ENCODE data around the gene GDF2. TPM values are rescaled to one million over a fixed set of nuclear protein-coding genes. Genes with fewer than 3 reads are reported as not detected.

Gene GDF2
- total and polyA plus RNA-seq, 10 of the 15 experiments (the other 5 are each of a cell fraction or from before 2014, with no cell fraction given): not detected

- Histone ChIP-seq H3K4me3 (no peak overlapping the region), H3K27me3 (replicated peaks in 1 of 2; ENCODE audit: control insufficient read depth in 2 of 2, insufficient read depth in 2 of 2, low read length in 1 of 2) (no peaks in the 10 kb centered on the region; a peak in 1 of 4 replicates), H3K9me3 (replicated peaks; ENCODE audit: control insufficient read depth, insufficient read depth, low read length) (no peaks in the 10 kb centered on the region), H3K27ac (ENCODE audit: control insufficient read depth, insufficient read depth) (no peak overlapping the region), H3K36me3 (ENCODE audit: control insufficient read depth in 2 of 2, insufficient read depth in 2 of 2, low read length in 1 of 2) (no peaks in the 10 kb centered on the region), H3K9ac (ENCODE audit: control insufficient read depth, insufficient read depth, low read length) (no peak overlapping the region), H2AFZ (ENCODE audit: control insufficient read depth, low read depth, low read length) (no peak overlapping the region), H3K4me2 (ENCODE audit: control insufficient read depth, insufficient read depth) (no peak overlapping the region), H3K79me2 (ENCODE audit: control insufficient read depth, insufficient read depth, low read length) (no peaks in the 10 kb centered on the region), H3K4me1 (ENCODE audit: control insufficient read depth, insufficient read depth, low read length) (no peaks in the 10 kb centered on the region), H4K20me1 (ENCODE audit: control insufficient read depth, insufficient read depth) (no peaks in the 10 kb centered on the region; the same call in 1 of the 2 replicates)
- SMC1A ChIA-PET (ENCODE audit: uncharacterized antibody, unreplicated experiment): no interaction called here
- in situ Hi-C loops (cut with MboI): no loop called here
- intact Hi-C loops (cut with micrococcal nuclease; ENCODE audit: unreplicated experiment): no loop called here
- BruUV-seq (replicated peaks): no TSS peak
- WGBS (ENCODE audit: insufficient coverage, insufficient replicate concordance, low lambda C conversion rate, missing lambda C conversion rate): 51% methylated on average over 29 of the region's 30 CpGs
- POLR2A ChIA-PET: no interaction called here
- CTCF ChIA-PET: no interaction called here
- DNase-seq (ENCODE audit: low read depth, low spot score) (no peak), FAIRE-seq (no peak), ATAC-seq (no peak)
- RAD21 ChIA-PET (ENCODE audit: unreplicated experiment): no interaction called here
- TF ChIP-seq ZNF384 (IDR thresholded peaks at IDR 0.05; ENCODE audit: borderline replicate concordance, low read depth, low read length): no peak
- TF ChIP-seq FOXK2 (IDR thresholded peaks at IDR 0.05): no peak
- TF ChIP-seq KLF5 (IDR thresholded peaks at IDR 0.05; ENCODE audit: partially characterized antibody): no peak
- no peak for TF ChIP-seq SPI1 (IDR thresholded peaks at IDR 0.05; ENCODE audit: borderline replicate concordance, insufficient read depth, low read depth, low read length)
- no peak for TF ChIP-seq MEF2A (IDR thresholded peaks at IDR 0.05; ENCODE audit: insufficient read depth, low read depth, low read length)
- TF ChIP-seq ATF7 (IDR thresholded peaks at IDR 0.05; ENCODE audit: low read depth): no peak
- TF ChIP-seq, protein P1, sequence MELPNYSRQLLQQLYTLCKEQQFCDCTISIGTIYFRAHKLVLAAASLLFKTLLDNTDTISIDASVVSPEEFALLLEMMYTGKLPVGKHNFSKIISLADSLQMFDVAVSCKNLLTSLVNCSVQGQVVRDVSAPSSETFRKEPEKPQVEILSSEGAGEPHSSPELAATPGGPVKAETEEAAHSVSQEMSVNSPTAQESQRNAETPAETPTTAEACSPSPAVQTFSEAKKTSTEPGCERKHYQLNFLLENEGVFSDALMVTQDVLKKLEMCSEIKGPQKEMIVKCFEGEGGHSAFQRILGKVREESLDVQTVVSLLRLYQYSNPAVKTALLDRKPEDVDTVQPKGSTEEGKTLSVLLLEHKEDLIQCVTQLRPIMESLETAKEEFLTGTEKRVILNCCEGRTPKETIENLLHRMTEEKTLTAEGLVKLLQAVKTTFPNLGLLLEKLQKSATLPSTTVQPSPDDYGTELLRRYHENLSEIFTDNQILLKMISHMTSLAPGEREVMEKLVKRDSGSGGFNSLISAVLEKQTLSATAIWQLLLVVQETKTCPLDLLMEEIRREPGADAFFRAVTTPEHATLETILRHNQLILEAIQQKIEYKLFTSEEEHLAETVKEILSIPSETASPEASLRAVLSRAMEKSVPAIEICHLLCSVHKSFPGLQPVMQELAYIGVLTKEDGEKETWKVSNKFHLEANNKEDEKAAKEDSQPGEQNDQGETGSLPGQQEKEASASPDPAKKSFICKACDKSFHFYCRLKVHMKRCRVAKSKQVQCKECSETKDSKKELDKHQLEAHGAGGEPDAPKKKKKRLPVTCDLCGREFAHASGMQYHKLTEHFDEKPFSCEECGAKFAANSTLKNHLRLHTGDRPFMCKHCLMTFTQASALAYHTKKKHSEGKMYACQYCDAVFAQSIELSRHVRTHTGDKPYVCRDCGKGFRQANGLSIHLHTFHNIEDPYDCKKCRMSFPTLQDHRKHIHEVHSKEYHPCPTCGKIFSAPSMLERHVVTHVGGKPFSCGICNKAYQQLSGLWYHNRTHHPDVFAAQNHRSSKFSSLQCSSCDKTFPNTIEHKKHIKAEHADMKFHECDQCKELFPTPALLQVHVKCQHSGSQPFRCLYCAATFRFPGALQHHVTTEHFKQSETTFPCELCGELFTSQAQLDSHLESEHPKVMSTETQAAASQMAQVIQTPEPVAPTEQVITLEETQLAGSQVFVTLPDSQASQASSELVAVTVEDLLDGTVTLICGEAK (IDR thresholded peaks at IDR 0.05; ENCODE audit: borderline replicate concordance): no peak
- TF ChIP-seq, protein P2, sequence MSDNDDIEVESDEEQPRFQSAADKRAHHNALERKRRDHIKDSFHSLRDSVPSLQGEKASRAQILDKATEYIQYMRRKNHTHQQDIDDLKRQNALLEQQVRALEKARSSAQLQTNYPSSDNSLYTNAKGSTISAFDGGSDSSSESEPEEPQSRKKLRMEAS (IDR thresholded peaks at IDR 0.05; ENCODE audit: low read depth, low read length): no peak
- TF ChIP-seq MTA2 (IDR thresholded peaks at IDR 0.05; ENCODE audit: low read depth): no peak
- no peak for TF ChIP-seq USF1 (IDR thresholded peaks at IDR 0.05; ENCODE audit: borderline replicate concordance, extremely low read length, insufficient read depth, low read depth, low read length)
- TF ChIP-seq, protein P3, sequence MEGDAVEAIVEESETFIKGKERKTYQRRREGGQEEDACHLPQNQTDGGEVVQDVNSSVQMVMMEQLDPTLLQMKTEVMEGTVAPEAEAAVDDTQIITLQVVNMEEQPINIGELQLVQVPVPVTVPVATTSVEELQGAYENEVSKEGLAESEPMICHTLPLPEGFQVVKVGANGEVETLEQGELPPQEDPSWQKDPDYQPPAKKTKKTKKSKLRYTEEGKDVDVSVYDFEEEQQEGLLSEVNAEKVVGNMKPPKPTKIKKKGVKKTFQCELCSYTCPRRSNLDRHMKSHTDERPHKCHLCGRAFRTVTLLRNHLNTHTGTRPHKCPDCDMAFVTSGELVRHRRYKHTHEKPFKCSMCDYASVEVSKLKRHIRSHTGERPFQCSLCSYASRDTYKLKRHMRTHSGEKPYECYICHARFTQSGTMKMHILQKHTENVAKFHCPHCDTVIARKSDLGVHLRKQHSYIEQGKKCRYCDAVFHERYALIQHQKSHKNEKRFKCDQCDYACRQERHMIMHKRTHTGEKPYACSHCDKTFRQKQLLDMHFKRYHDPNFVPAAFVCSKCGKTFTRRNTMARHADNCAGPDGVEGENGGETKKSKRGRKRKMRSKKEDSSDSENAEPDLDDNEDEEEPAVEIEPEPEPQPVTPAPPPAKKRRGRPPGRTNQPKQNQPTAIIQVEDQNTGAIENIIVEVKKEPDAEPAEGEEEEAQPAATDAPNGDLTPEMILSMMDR (IDR thresholded peaks at IDR 0.05 in 2 of 3, conservative IDR thresholded peaks at IDR 0.05 in 1 of 3; ENCODE audit: control insufficient read depth in 2 of 3, extremely low read depth in 1 of 3, insufficient read depth in 1 of 3, low read depth in 3 of 3, low read length in 3 of 3): no peak
- no peak for TF ChIP-seq BMI1 (IDR thresholded peaks at IDR 0.05; ENCODE audit: borderline replicate concordance)
- TF ChIP-seq, protein P4, sequence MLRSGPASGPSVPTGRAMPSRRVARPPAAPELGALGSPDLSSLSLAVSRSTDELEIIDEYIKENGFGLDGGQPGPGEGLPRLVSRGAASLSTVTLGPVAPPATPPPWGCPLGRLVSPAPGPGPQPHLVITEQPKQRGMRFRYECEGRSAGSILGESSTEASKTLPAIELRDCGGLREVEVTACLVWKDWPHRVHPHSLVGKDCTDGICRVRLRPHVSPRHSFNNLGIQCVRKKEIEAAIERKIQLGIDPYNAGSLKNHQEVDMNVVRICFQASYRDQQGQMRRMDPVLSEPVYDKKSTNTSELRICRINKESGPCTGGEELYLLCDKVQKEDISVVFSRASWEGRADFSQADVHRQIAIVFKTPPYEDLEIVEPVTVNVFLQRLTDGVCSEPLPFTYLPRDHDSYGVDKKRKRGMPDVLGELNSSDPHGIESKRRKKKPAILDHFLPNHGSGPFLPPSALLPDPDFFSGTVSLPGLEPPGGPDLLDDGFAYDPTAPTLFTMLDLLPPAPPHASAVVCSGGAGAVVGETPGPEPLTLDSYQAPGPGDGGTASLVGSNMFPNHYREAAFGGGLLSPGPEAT (IDR thresholded peaks at IDR 0.05; ENCODE audit: low read depth): no peak
Measured at GRCh38 chr10:47325303-47326291, 3.3 kb downstream of the GDF2 start.

All from GM12878 (cell line).